Measurements from ENCODE around the gene MLYCD.

MLYCD gene

GRCh38 chr16:83968891-83969649, 70.2 kb downstream of the MLYCD start:
- no peak for DNase-seq (ENCODE audit: low read depth in 2 of 3, low spot score in 1 of 3)

- DNase-seq (ENCODE audit: low read depth in 2 of 3, low spot score in 1 of 3): no peak
Measured at GRCh38 chr16:83969771-83970429, 71.0 kb downstream of the MLYCD start.

GRCh38 chr16:83970430-83970815, 71.5 kb downstream of the MLYCD start:
- no peak for DNase-seq (ENCODE audit: low read depth in 2 of 3, low spot score in 1 of 3)

GRCh38 chr16:83971165-83972130, 72.5 kb downstream of the MLYCD start:
- no peak for DNase-seq (ENCODE audit: low read depth in 2 of 3, low spot score in 1 of 3)

- DNase-seq (ENCODE audit: low read depth in 2 of 3, low spot score in 1 of 3): no peak
Measured at GRCh38 chr16:83972256-83973008, 73.5 kb downstream of the MLYCD start.

GRCh38 chr16:83973077-83973476, 74.2 kb downstream of the MLYCD start:
- no peak for DNase-seq (ENCODE audit: low read depth in 2 of 3, low spot score in 1 of 3)

- DNase-seq (ENCODE audit: low read depth in 2 of 3, low spot score in 1 of 3): no peak
Measured at GRCh38 chr16:83973581-83974385, 74.9 kb downstream of the MLYCD start.

- no peak for DNase-seq (ENCODE audit: low read depth in 2 of 3, low spot score in 1 of 3)
Measured at GRCh38 chr16:83974475-83974874, 75.6 kb downstream of the MLYCD start.

GRCh38 chr16:83975590-83976260, 76.8 kb downstream of the MLYCD start:
- DNase-seq (ENCODE audit: low read depth in 2 of 3, low spot score in 1 of 3): no peak
